B cell (primary cell): ENCODE data around the gene TRA2A. TPM values are rescaled to one million over a fixed set of nuclear protein-coding genes. Genes with fewer than 3 reads are reported as not detected.

Source experiments
- ATAC-seq: fragments of 200-7000 bp; cut with Tn5 transposase; one replicate; pipeline ENCODE4 v1.10.0; 2021; ENCODE audit warnings: low read depth, mild to moderate bottlenecking, moderate number of reproducible peaks, moderate library complexity
- CTCF ChIA-PET: fragments of 350-600 bp; sonication (Branson Sonifier 250); formaldehyde crosslinking; loops from one replicate; lab custom pipeline; 2021; ENCODE audit warnings: antibody characterized with exemption, inconsistent platforms; lab: Charles Lee
- POLR2A ChIA-PET: fragments of 350-600 bp; sonication (Branson Sonifier 250); formaldehyde crosslinking; loops from one replicate; lab custom pipeline; 2021; ENCODE audit warnings: antibody characterized with exemption; lab: Charles Lee
- DNase-seq: peaks from one replicate; pipeline ENCODE4 v3.0.0; 2013
- H2AFZ ChIP-seq: 2 replicates; pipeline ENCODE4 v1.6.1; 2012; ENCODE audit warnings: mild to moderate bottlenecking, low read depth, low read length; ENCODE audit not compliant: insufficient read depth, poor library complexity, severe bottlenecking
- H3K27ac ChIP-seq, 2 donors: 1 replicate in 1 of 2; 2 replicates in 1 of 2; pipeline ENCODE4 v1.5.1; 2012 to 2013; ENCODE audit warnings: low read length in 2 of 2, mild to moderate bottlenecking in 2 of 2, moderate library complexity in 1 of 2
- H3K27me3 ChIP-seq, 4 experiments: fragments of 200-600 bp in 1 of 4; sonication (generic) in 1 of 4; replicated peaks in 1 of 4; 1 replicate in 2 of 4; 2 replicates in 2 of 4; pipeline versions ENCODE4 v1.6.1 to v1.7.0; 2013 to 2016; ENCODE audit warnings: low read length in 3 of 4, mild to moderate bottlenecking in 2 of 4, mixed read lengths in 1 of 4, moderate library complexity in 1 of 4; ENCODE audit not compliant: insufficient read depth in 4 of 4, control insufficient read depth in 3 of 4; ENCODE audit errors: control extremely low read depth in 1 of 4
- H3K36me3 ChIP-seq, 2 experiments: replicated peaks in 1 of 2; 1 replicate in 1 of 2; 2 replicates in 1 of 2; pipeline versions ENCODE4 v1.6.1 to v1.7.1; 2013; ENCODE audit warnings: low read length in 1 of 2; ENCODE audit not compliant: insufficient read depth in 2 of 2, control insufficient read depth in 1 of 2; ENCODE audit errors: control extremely low read depth in 1 of 2, extremely low read depth in 1 of 2
- H3K4me1 ChIP-seq, 2 donors: fragments of 200-600 bp in 1 of 2; sonication (generic) in 1 of 2; 1 replicate in 1 of 2; 2 replicates in 1 of 2; pipeline versions ENCODE4 v1.5.1 to v1.6.1; 2013 to 2017; ENCODE audit warnings: low read length in 2 of 2; ENCODE audit not compliant: control insufficient read depth in 2 of 2, insufficient read depth in 2 of 2
- H3K4me2 ChIP-seq: replicated peaks from 2 replicates; pipeline ENCODE3; 2012; ENCODE audit warnings: mild to moderate bottlenecking, low read depth, low read length; ENCODE audit not compliant: poor library complexity, severe bottlenecking
- H3K4me3 ChIP-seq, 5 experiments: fragments of 200-600 bp in 1 of 5; sonication (generic) in 1 of 5; 1 replicate in 3 of 5; 2 replicates in 2 of 5; pipeline versions ENCODE4 v1.5.1 to v1.7.0; 2011 to 2016; ENCODE audit warnings: low read length in 4 of 5, mild to moderate bottlenecking in 4 of 5, low read depth in 2 of 5, control low read depth in 1 of 5, moderate library complexity in 1 of 5; ENCODE audit not compliant: insufficient read depth in 1 of 5; ENCODE audit errors: control extremely low read depth in 1 of 5, extremely low read depth in 1 of 5
- H3K79me2 ChIP-seq: fragments of 200-600 bp; sonication (generic); one replicate; pipeline ENCODE4 v1.6.0; 2016; ENCODE audit warnings: low read length; ENCODE audit not compliant: control insufficient read depth, insufficient read depth
- H3K9ac ChIP-seq: fragments of 200-600 bp; sonication (generic); 2 replicates; pipeline ENCODE4 v1.6.1; 2017; ENCODE audit warnings: mild to moderate bottlenecking, low read length, moderate library complexity
- H3K9me3 ChIP-seq, 3 donors: one replicate each; pipeline versions ENCODE4 v1.6.1 to v1.7.1; 2013; ENCODE audit warnings: low read length in 2 of 3; ENCODE audit not compliant: control insufficient read depth in 2 of 3, insufficient read depth in 1 of 3; ENCODE audit errors: control extremely low read depth in 1 of 3
- H4K20me1 ChIP-seq: 2 replicates; pipeline ENCODE4 v1.6.0; 2012; ENCODE audit warnings: mild to moderate bottlenecking, low read length; ENCODE audit not compliant: insufficient read depth, control insufficient read depth, poor library complexity, severe bottlenecking
- H3K27ac Mint-ChIP-seq: one replicate; pipeline ENCODE4 v1.8.0; 2021; ENCODE audit warnings: mixed read lengths
- H3K27me3 Mint-ChIP-seq: one replicate; pipeline ENCODE4 v1.8.0; 2021; ENCODE audit warnings: mixed read lengths
- H3K4me1 Mint-ChIP-seq: one replicate; pipeline ENCODE4 v1.8.0; 2021; ENCODE audit warnings: mixed read lengths
- H3K4me3 Mint-ChIP-seq: one replicate; pipeline ENCODE4 v1.8.0; 2021; ENCODE audit warnings: mixed read lengths
- H3K9me3 Mint-ChIP-seq: one replicate; pipeline ENCODE4 v1.8.0; 2022; ENCODE audit warnings: mixed read lengths; ENCODE audit not compliant: insufficient read depth
- CTCF ChIP-seq: fragments of 200-600 bp; IDR thresholded peaks from one replicate; pipeline ENCODE4 v1.8.0; 2022; ENCODE audit warnings: antibody characterized with exemption, mild to moderate bottlenecking
- EZH2 ChIP-seq: IDR thresholded peaks from 2 replicates; pipeline ENCODE4 v1.6.1; 2012; ENCODE audit warnings: borderline replicate concordance, low read depth, mild to moderate bottlenecking, moderate library complexity, low read length; ENCODE audit not compliant: insufficient read depth, poor library complexity, severe bottlenecking
- WGBS: methylation state at CpG from one replicate; pipeline ENCODE4 v1.1.5; 2013; ENCODE audit warnings: missing lambda C conversion rate; ENCODE audit not compliant: insufficient coverage; 5-methylcytosine and 5-hydroxymethylcytosine counted together
- intact Hi-C: fragments of 100-400 bp; cut with micrococcal nuclease; formaldehyde crosslinking; loops from one replicate; pipeline ENCODE4 v1.10.0; 2022
- polyA plus RNA-seq: library from polyadenylated mRNA; depleted of rRNA; stranded (reverse); fragments of >200 nt; gene quantifications from 2 replicates; pipeline ENCODE4 v1.2.3, GENCODE V29; 2012
- total RNA-seq, 2 donors: library from RNA; stranded (reverse); fragments of 120-200 nt in 1 of 2; gene quantifications; 1 replicate in 1 of 2; 2 replicates in 1 of 2; pipeline versions ENCODE4 v1.2.3 to v1.2.4, GENCODE V29; 2013 to 2022

The TRA2A gene
- total and polyA plus RNA-seq, 2 donors (not counting 1 experiment from before 2014, with no cell fraction given), result 107 to 173 TPM

GRCh38 chr7:23487670-23488069, 44.1 kb downstream of the TRA2A start:
- Mint-ChIP-seq H3K27me3 (no peaks in the 10 kb centered on the region), H3K9me3 (no peaks in the 10 kb centered on the region), H3K4me1 (peaks cover 8% of the 10 kb centered on the region), H3K4me3 (no peak overlapping the region), H3K27ac (no peak overlapping the region)
- Histone ChIP-seq H3K27me3 (peaks cover 0 to 3% (median 0%) of the 10 kb centered on the region in 4 experiments), H3K9me3 (peaks cover 0 to 6% (median 0%) of the 10 kb centered on the region in 3 donors), H3K9ac (no peak overlapping the region), H3K4me3 (no peak overlapping the region), H3K4me2 (no peak overlapping the region), H2AFZ (no peak overlapping the region), H4K20me1 (no peaks in the 10 kb centered on the region), H3K27ac (no peak overlapping the region), H3K4me1 (peaks cover 5 to 11% of the 10 kb centered on the region in 2 donors), H3K79me2 (peaks cover 6% of the 10 kb centered on the region), H3K36me3 (no peaks in the 10 kb centered on the region)
- no peak for DNase-seq
- no peak for ATAC-seq
- ChIA-PET POLR2A (no interaction called here), CTCF (interaction anchor here (1.2 kb wide), 1 partner anchor 15 kb away, joined by 3 read pairs; no protein-coding TSS in a partner anchor)
- intact Hi-C loops, result no loop called here
- no peak for TF ChIP-seq CTCF
- TF ChIP-seq EZH2, result no peak
- WGBS, result no CpG with 5 or more reads among the region's 4 CpGs

- Mint-ChIP-seq H3K27me3 (no peaks in the 10 kb centered on the region), H3K9me3 (no peaks in the 10 kb centered on the region)
Measured at GRCh38 chr7:23486002-23486773, 45.6 kb downstream of the TRA2A start.

More at GRCh38 chr7:23486002-23486773, 45.6 kb downstream of the TRA2A start:
- H3K79me2 ChIP-seq, result peaks cover 6% of the 10 kb centered on the region
- H3K9ac ChIP-seq, result no peak overlapping the region
- H3K4me1 ChIP-seq, result peaks cover 4 to 11% of the 10 kb centered on the region in 2 donors
- POLR2A ChIA-PET, result no interaction called here
- peaks cover 8% of the 10 kb centered on the region for H3K4me1 Mint-ChIP-seq
- no peak overlapping the region for H3K4me3 Mint-ChIP-seq
- ATAC-seq (no peak), DNase-seq (no peak)
- no peak overlapping the region for H2AFZ ChIP-seq
- H3K36me3 ChIP-seq, result no peaks in the 10 kb centered on the region
- CTCF ChIA-PET, result interaction anchor here (0.9 kb wide), 1 partner anchor 54 kb away, joined by 3 read pairs; no protein-coding TSS in a partner anchor
- H3K4me2 ChIP-seq, result no peak overlapping the region
- H4K20me1 ChIP-seq, result no peaks in the 10 kb centered on the region
- H3K9me3 ChIP-seq, result peaks cover 0 to 6% (median 0%) of the 10 kb centered on the region in 3 donors
- intact Hi-C loops, result no loop called here
- H3K4me3 ChIP-seq, result no peak overlapping the region
- TF ChIP-seq CTCF, result no peak
- TF ChIP-seq EZH2, result no peak
- peaks cover 0 to 3% (median 1%) of the 10 kb centered on the region in 4 experiments for H3K27me3 ChIP-seq
- H3K27ac ChIP-seq, result no peak overlapping the region
- H3K27ac Mint-ChIP-seq, result no peak overlapping the region
- WGBS, result 83% methylated on average over 1 of the region's 13 CpGs
